Lower leg skin (tissue), 3 donors: Measurements from ENCODE around the gene KRT75.

Experiments
- CTCF ChIP-seq, 3 donors: fragments of 450-650 bp; IDR thresholded peaks; one replicate each; pipeline ENCODE4 v1.5.1; 2016; ENCODE audit warnings: antibody characterized with exemption in 3 of 3, mild to moderate bottlenecking in 3 of 3, moderate library complexity in 2 of 3
- POLR2A ChIP-seq, 2 donors: fragments of 450-650 bp; IDR thresholded peaks; one replicate each; pipeline ENCODE4 v1.6.1; 2016 to 2017; ENCODE audit warnings: antibody characterized with exemption in 2 of 2, mild to moderate bottlenecking in 1 of 2, moderate library complexity in 1 of 2

- TF ChIP-seq CTCF (IDR thresholded peaks at IDR 0.05) (no peak), POLR2A (IDR thresholded peaks at IDR 0.05) (no peak)
Observed at GRCh38 chr12:52401526-52401925, 32.6 kb downstream of the KRT75 start.
